Measurements from ENCODE around the gene NAIF1.
A peak's percentile ranks its signal among the peaks of the same experiment; 100 is the strongest.
"Not testable (repeated sequence)": the region's sequence is repeated elsewhere in the genome, so short reads cannot be mapped to it uniquely, and the experiment has no call there.

Gene NAIF1

GRCh38 chr9:128034821-128035652, 32.1 kb downstream of the NAIF1 start:
- FAIRE-seq: no peak
- peak; percentile 70 for DNase-seq (ENCODE audit: low spot score)

- DNase-seq (ENCODE audit: low spot score) (no peak), FAIRE-seq (no peak)
Observed at GRCh38 chr9:128033609-128034008, 33.5 kb downstream of the NAIF1 start.

DNA sequence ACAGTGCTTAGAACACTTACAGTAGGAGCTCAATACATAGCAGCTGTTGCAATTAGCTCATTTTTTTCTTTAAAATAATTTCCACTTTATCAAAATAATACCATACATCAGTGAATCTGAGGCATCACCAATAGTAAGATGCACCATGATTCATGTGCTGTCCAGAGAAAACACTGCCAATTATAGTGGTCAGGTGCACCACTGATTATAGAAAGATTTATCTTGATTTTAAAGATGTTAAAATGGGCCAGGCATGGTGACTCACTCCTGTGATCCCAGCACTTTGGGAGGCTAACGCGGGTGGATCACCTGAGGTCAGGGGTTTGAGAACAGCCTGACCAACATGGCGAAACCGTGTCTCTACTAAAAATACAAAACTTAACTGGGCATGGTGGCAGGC, 39.4 kb downstream of the NAIF1 start:
- FAIRE-seq (no peak), DNase-seq (ENCODE audit: low spot score) (no peak)

GRCh38 chr9:128026773-128027541, 40.2 kb downstream of the NAIF1 start:
- FAIRE-seq (no peak), DNase-seq (ENCODE audit: low spot score) (no peak)

DNA sequence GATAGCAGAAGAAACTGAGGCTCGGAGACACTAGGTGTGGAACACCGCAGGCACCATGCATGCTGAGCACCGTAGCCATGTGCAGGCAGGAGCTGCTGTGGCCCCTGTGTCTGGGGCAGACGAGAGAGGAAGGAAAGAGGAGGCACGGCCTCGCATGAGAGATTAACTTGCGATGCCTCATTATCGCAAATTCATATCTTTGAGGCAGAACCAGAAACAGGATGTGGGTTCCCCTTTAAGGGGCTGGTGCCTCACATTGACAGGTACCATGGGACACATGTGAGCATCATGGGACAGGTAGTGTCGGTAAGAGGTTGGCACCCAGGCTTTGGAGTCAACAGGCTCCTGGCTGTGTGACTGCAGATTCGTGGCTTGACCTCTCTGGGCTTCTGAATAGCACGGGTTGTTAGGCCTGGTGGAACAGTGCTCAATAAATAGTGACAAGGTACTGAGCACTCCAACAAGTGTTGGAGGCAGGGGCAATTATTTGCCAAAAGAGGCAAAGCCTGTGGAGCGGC, 40.8 kb downstream of the NAIF1 start:
- DNase-seq (ENCODE audit: low spot score) (no peak), FAIRE-seq (no peak)

- DNase-seq (ENCODE audit: low spot score): no peak
- FAIRE-seq: no peak
Observed at GRCh38 chr9:128025736-128026135, 41.4 kb downstream of the NAIF1 start.

DNA sequence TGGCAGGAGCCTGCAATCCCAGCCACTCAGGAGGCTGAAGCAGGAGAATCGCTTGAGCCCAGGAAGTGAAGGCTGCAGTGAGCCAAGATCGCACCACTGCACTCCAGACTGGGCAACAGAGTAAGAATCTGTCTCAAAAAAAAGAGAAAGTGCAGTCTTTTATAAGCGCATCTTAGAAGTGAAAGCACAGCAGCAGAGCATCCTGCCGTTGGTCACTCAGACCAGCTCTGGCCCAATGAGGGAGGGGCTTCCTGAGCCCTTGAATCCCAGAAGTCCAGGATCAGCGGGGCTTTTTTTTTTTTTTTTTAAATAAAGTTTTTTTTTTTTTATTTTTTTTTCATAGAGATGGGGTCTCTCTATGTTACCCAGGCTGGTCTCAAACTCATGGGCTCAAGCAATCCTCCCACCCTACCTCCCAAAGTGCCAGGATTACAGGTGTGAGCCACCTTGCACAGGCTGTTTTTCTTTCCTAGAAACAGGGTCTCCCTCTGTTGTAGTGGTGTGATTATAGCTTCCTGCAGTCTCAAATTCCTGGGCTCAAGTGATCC, 42.3 kb downstream of the NAIF1 start:
- no peak for FAIRE-seq
- DNase-seq (ENCODE audit: low spot score): no peak

- FAIRE-seq; DNase-seq (ENCODE audit: low spot score): not testable (repeated sequence)
Observed at GRCh38 chr9:128023671-128024070, 43.4 kb downstream of the NAIF1 start.

GRCh38 chr9:128022886-128023285, 44.2 kb downstream of the NAIF1 start:
- no peak for DNase-seq (ENCODE audit: low spot score)
- no peak for FAIRE-seq

GRCh38 chr9:128021098-128021497, 46.0 kb downstream of the NAIF1 start:
- FAIRE-seq: no peak

DNA sequence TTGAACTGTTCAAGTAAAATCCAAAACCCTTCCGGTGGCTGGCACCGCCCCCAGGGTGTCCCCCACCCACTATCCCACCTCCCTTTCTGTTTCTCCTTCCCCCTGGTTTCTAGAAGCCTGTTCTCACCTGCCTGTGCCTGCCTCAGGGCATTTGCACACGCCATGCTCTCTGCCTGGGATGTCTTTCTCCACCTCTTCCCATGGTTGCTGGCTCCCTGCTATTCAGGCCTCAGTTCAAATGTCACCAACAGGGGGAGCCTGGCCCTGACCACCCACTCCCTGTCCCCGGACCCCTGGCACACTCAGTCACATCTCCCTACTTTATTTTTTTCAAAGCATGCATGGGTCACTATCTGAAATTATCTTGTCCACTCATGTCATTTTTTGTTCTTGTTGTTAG, 46.4 kb downstream of the NAIF1 start:
- DNase-seq (ENCODE audit: low spot score) (no peak), FAIRE-seq (no peak)

More at GRCh38 chr9:128021098-128021497, 46.0 kb downstream of the NAIF1 start:
- no peak for DNase-seq (ENCODE audit: low spot score)

GRCh38 chr9:128015696-128016095, 51.4 kb downstream of the NAIF1 start:
- no peak for DNase-seq (ENCODE audit: low spot score)
- no peak for FAIRE-seq
